ENCODE measurements around the gene CLEC18A.

Gene CLEC18A

DNA sequence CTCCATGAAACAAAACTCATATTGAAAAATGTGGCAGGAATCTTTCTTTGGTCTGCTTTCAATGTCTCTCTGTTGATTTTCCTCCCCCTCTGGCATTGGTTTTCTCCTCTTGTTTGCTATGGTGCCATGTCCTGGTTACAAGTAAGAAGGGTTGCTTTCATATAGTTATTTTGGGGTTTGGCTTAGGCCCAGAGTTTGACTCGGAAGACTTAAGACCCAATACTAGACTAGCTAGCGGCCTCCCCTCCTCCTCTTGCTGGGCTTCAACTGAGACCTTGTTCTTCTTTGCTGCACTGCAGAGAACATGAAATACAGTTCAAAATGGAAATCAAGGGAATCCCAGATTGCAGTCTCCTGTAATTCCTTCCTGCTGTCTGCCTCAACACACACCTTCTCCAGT is 30.0 kb upstream of the CLEC18A start:
- no peak overlapping the region for H3K4me3 ChIP-seq (ENCODE audit: low read depth, low read length)

DNA sequence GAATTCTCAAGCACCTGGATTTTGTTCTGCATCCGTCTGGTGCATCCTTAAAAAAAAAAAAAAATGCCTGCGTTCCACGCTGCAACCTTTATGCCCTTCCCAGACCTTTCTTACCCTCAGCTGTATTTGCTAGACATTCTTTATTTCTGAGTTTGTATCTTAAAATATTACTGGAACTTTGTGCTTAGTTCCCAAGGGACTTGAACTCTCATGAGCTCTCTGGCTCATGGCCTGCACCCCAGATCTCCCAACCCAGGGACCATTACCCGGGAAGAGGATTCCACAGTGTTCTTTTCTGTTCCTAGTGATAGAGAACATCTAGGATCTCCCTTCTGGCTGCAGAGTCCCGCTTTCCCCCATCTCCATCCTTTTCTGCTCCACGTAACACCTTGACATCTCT is 28.9 kb upstream of the CLEC18A start:
- no peaks in the 10 kb centered on the region for H3K36me3 ChIP-seq
- H3K9me3 ChIP-seq, result no peaks in the 10 kb centered on the region
- TF ChIP-seq, protein P1, sequence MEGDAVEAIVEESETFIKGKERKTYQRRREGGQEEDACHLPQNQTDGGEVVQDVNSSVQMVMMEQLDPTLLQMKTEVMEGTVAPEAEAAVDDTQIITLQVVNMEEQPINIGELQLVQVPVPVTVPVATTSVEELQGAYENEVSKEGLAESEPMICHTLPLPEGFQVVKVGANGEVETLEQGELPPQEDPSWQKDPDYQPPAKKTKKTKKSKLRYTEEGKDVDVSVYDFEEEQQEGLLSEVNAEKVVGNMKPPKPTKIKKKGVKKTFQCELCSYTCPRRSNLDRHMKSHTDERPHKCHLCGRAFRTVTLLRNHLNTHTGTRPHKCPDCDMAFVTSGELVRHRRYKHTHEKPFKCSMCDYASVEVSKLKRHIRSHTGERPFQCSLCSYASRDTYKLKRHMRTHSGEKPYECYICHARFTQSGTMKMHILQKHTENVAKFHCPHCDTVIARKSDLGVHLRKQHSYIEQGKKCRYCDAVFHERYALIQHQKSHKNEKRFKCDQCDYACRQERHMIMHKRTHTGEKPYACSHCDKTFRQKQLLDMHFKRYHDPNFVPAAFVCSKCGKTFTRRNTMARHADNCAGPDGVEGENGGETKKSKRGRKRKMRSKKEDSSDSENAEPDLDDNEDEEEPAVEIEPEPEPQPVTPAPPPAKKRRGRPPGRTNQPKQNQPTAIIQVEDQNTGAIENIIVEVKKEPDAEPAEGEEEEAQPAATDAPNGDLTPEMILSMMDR (IDR thresholded peaks at IDR 0.05; ENCODE audit: low read depth, low read length), result no peak
- no peak for DNase-seq
- H3K27me3 ChIP-seq, result no peaks in the 10 kb centered on the region
- H3K4me1 ChIP-seq, result no peaks in the 10 kb centered on the region
- no peak overlapping the region for H3K4me3 ChIP-seq (ENCODE audit: low read depth, low read length)

More for the DNA sequence above, 30.0 kb upstream of the CLEC18A start:
- DNase-seq, result no peak
- TF ChIP-seq, protein P1 (IDR thresholded peaks at IDR 0.05; ENCODE audit: low read depth, low read length), result no peak
- Histone ChIP-seq H3K36me3 (no peaks in the 10 kb centered on the region), H3K9me3 (no peaks in the 10 kb centered on the region), H3K4me1 (no peaks in the 10 kb centered on the region; the same call in 1 of the 2 replicates), H3K27me3 (no peaks in the 10 kb centered on the region)

DNA sequence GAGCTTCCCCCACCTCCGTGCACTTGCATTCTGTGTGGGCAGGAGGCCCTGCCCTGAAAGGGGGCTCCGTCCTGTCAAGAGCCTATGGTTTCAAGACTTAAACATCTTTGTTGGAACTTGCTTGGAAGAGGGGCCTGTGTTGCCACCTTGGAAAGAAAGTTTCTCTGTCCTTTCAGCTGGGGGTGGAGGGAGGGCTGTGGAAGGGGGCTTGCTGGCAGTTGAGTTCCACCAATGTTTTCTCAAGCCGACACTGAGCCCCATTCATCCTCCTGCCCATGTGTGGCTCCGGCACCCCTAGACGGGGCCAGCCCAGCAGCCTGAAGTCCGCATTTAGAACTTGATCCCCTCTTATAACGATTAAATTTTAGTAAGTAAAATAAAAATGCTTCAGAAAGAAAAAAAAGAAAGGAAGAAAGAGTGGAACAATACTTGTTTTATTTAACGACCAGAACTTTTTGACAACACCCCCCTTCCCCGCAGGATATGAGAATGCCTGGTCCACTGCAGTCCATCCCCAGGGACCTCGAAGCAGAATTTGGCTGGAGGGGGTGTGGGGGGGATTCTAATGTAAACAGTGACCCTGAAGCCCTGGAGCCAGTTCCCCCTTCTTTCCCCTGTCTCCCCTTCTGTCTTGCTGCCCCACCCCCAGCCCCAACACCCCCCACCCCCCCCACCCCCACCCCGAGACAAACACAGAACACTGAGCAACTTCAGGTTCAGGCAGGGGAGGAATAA is 26.9 kb upstream of the CLEC18A start:
- no peak for DNase-seq
- H3K27me3 ChIP-seq, result no peaks in the 10 kb centered on the region
- H3K4me3 ChIP-seq (ENCODE audit: low read depth, low read length), result no peak overlapping the region
- H3K36me3 ChIP-seq, result no peaks in the 10 kb centered on the region
- TF ChIP-seq, protein P1 (IDR thresholded peaks at IDR 0.05; ENCODE audit: low read depth, low read length), result no peak
- H3K9me3 ChIP-seq, result no peaks in the 10 kb centered on the region
- no peaks in the 10 kb centered on the region for H3K4me1 ChIP-seq

DNA sequence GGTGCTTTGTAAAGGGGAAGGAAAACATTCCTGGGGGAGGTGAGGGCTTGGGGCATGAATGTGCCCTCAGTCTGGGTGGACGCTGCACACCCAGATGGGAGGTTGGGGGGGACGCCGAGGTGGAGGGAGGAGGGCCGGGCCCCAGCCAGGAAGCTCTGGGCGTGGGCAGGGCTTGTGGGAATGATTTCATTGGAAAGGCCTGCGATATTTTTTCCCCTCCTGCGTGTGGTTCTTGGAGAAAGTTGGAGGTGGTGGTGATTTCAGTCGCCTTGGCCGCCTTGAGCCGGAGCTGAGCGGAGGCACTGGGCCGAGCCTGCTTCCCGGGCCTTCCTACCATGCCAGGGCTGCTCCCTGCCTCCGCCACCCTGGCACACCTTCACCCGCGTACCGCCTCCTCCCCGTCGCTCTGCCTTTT is 26.4 kb upstream of the CLEC18A start:
- TF ChIP-seq, protein P1 (IDR thresholded peaks at IDR 0.05; ENCODE audit: low read depth, low read length), result no peak
- H3K4me1 ChIP-seq, result no peaks in the 10 kb centered on the region

DNA sequence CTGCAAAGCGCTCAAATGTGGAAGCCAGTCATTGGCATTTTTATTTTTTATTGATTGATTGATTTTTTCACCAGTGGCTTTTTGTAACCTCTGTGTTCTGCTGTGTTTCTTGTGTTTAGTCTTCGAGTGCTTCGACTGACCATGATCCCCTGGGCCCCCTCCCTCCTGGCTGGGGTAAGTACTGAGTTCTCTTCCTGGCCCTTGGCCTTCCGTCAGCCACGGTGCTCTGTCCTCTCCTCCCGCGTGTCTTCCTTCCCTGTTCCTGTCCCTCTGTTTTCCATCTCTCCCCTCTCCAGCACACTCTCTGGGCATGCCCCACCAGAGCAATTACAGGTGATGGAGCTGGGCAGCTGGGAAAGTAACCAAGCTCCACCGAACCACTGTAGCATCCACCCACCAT is 25.8 kb upstream of the CLEC18A start:
- no peak for DNase-seq
- Histone ChIP-seq H3K27me3 (no peaks in the 10 kb centered on the region), H3K36me3 (no peaks in the 10 kb centered on the region), H3K9me3 (no peaks in the 10 kb centered on the region), H3K4me3 (ENCODE audit: low read depth, low read length) (no peak overlapping the region), H3K4me1 (no peaks in the 10 kb centered on the region)
- TF ChIP-seq, protein P1 (IDR thresholded peaks at IDR 0.05; ENCODE audit: low read depth, low read length), result no peak

More for the DNA sequence above, 26.4 kb upstream of the CLEC18A start:
- H3K9me3 ChIP-seq, result no peaks in the 10 kb centered on the region
- H3K27me3 ChIP-seq, result no peaks in the 10 kb centered on the region
- no peak overlapping the region for H3K4me3 ChIP-seq (ENCODE audit: low read depth, low read length)
- H3K36me3 ChIP-seq, result no peaks in the 10 kb centered on the region
- DNase-seq, result no peak

DNA sequence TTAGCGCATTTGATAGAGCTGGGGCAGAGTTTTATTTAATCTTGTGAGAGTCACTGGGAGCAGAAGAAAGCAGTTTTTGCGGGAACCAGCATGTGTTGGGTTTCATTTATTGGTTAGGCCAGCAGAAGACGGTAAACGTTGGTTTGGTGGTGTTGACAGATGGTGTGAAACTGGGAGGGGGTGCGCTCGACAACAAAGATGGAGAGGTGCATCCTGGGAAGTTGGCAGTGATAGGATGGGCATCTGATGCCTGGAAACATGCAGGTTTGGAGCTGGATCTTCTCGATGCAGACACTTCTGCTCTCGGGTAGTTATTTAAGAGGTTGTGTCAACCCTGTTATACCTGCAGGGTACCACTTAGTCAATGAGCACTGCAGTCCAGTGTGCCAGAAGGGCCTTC is 24.9 kb upstream of the CLEC18A start:
- TF ChIP-seq, protein P1 (IDR thresholded peaks at IDR 0.05; ENCODE audit: low read depth, low read length), result no peak
- Histone ChIP-seq H3K27me3 (no peaks in the 10 kb centered on the region), H3K9me3 (no peaks in the 10 kb centered on the region), H3K4me3 (ENCODE audit: low read depth, low read length) (no peak overlapping the region), H3K4me1 (no peaks in the 10 kb centered on the region), H3K36me3 (no peaks in the 10 kb centered on the region)
- no peak for DNase-seq

Data from BE2C (cell line).